Mesothelial cell of epicardium (in vitro differentiated cells): Measurements from ENCODE around the gene BRCA2. TPM values are rescaled to one million over a fixed set of nuclear protein-coding genes. Genes with fewer than 3 reads are reported as not detected.

Experiments
- DNase-seq, 2 experiments: peaks; one replicate each; pipeline ENCODE4 v3.0.0; 2021; ENCODE audit warnings: low spot score in 2 of 2; ENCODE audit not compliant: unreplicated experiment in 2 of 2
- H3K27ac Mint-ChIP-seq: 2 replicates; pipeline ENCODE4 v1.8.0; 2021; ENCODE audit warnings: mixed read lengths
- H3K27me3 Mint-ChIP-seq: 2 replicates; pipeline ENCODE4 v1.8.0; 2021; ENCODE audit warnings: low read depth, mixed read lengths
- H3K36me3 Mint-ChIP-seq: 2 replicates; pipeline ENCODE4 v1.8.0; 2021; ENCODE audit warnings: mixed read lengths
- H3K4me1 Mint-ChIP-seq: 2 replicates; pipeline ENCODE4 v1.8.0; 2021; ENCODE audit warnings: mixed read lengths
- H3K4me3 Mint-ChIP-seq: 2 replicates; pipeline ENCODE4 v1.8.0; 2021; ENCODE audit warnings: mild to moderate bottlenecking, moderate library complexity, mixed read lengths
- H3K9me3 Mint-ChIP-seq: 2 replicates; pipeline ENCODE4 v1.8.0; 2021; ENCODE audit warnings: mixed read lengths
- total RNA-seq: library from RNA; stranded (reverse); gene quantifications from 3 replicates; pipeline ENCODE4 v1.2.1, GENCODE V29; 2021
- TF ChIP-seq, protein P1 (sequence below): fragments of 200-600 bp; sonication (generic); IDR thresholded peaks from one replicate; pipeline ENCODE4 v1.5.0; 2021; ENCODE audit warnings: antibody characterized with exemption; ENCODE audit not compliant: unreplicated experiment

Gene BRCA2
- total RNA-seq, 1 donor from 2014 or later = 8.1 TPM

DNA sequence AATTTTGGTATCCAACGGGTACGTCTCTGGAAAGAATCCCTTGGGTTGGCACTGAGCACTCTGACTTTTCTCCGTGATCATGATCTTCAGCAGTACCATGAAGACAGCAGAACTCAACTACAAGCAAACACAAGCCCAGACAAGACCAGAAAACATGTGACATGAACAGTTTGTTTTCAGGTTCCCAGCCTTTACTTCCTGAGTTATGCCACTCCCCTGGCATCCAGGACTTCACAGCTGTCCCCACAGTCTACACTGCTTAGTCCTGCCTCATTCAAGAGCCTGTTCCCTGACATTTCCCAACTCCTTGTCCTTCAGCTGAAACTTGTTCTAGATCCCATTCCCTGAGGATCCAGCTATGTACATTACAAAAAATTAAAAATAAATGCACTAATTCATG lies 117.5 kb downstream of the BRCA2 start:
- Mint-ChIP-seq H3K27me3 (no peaks in the 10 kb centered on the region), H3K9me3 (no peaks in the 10 kb centered on the region), H3K4me3 (no peak overlapping the region), H3K36me3 (peaks cover 2% of the 10 kb centered on the region), H3K27ac (no peak overlapping the region), H3K4me1 (peaks cover 6% of the 10 kb centered on the region)
- no peak for DNase-seq
- TF ChIP-seq, protein P1, sequence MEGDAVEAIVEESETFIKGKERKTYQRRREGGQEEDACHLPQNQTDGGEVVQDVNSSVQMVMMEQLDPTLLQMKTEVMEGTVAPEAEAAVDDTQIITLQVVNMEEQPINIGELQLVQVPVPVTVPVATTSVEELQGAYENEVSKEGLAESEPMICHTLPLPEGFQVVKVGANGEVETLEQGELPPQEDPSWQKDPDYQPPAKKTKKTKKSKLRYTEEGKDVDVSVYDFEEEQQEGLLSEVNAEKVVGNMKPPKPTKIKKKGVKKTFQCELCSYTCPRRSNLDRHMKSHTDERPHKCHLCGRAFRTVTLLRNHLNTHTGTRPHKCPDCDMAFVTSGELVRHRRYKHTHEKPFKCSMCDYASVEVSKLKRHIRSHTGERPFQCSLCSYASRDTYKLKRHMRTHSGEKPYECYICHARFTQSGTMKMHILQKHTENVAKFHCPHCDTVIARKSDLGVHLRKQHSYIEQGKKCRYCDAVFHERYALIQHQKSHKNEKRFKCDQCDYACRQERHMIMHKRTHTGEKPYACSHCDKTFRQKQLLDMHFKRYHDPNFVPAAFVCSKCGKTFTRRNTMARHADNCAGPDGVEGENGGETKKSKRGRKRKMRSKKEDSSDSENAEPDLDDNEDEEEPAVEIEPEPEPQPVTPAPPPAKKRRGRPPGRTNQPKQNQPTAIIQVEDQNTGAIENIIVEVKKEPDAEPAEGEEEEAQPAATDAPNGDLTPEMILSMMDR = no peak

DNA sequence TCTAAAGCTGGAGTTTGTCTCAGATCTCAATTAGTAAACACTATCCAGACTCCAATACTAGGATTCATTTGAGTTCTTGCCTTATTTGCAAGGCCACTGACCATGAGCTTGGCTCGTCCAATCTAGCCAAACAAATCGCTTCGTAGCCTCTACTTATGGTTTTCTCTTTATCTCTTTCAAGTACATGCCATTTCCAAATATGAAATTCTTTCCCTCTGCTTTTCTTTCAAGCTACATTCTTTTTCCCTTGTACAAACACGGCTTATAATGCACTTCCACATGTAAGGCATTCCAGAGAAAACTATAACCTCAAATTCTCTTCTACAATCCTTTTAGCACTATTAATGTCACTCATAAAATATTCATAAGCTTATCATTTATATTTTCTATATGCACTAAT lies 123.6 kb downstream of the BRCA2 start:
- H3K27ac Mint-ChIP-seq = no peak overlapping the region
- peaks cover 3% of the 10 kb centered on the region for H3K4me1 Mint-ChIP-seq
- H3K9me3 Mint-ChIP-seq = no peaks in the 10 kb centered on the region
- no peaks in the 10 kb centered on the region for H3K27me3 Mint-ChIP-seq
- DNase-seq = no peak
- no peak overlapping the region for H3K4me3 Mint-ChIP-seq
- TF ChIP-seq, protein P1 = no peak
- H3K36me3 Mint-ChIP-seq = peaks cover 5% of the 10 kb centered on the region

DNA sequence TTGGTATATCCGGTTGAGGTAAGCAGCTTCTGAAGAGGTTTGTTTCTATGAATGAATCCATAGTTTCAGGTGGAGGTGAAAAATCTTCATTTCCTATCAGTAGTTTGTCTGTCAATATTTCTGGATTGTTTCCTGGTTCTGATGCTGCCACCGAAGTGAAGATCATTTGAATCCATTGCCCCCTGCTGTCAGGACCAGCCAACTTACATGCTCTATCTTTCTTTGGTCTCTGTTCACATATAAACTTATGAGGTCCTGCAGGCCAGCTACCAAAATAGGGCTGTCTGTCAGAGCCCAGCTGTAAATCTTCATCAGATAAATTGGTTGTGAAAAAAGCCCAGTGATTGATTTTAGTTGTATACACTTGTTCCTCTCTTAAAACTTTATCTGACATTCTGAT lies 127.8 kb downstream of the BRCA2 start:
- Mint-ChIP-seq H3K4me1 (peaks cover 9% of the 10 kb centered on the region), H3K27me3 (no peaks in the 10 kb centered on the region), H3K9me3 (no peaks in the 10 kb centered on the region), H3K27ac (no peak overlapping the region), H3K4me3 (no peak overlapping the region), H3K36me3 (peaks cover 3% of the 10 kb centered on the region)
- TF ChIP-seq, protein P1 = no peak
- no peak for DNase-seq

DNA sequence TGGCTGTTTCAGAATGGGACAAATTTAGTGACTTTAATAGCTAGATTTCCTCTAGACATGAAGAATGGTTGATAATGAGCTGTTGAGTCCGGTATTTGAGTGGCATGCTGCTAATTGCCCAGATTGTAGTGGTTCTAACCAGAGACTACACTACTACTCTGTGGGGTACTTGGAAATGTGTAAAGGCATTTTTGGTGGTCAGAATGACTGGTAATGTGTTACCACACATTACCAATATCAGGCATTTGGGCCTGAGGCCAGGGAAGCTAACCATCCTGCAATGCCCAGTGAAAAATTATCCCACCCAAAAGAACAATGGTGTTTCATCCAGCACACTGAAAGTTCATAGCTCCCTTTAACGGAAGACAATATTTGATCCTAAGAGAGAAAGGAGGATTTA lies 130.2 kb downstream of the BRCA2 start:
- no peaks in the 10 kb centered on the region for H3K9me3 Mint-ChIP-seq
- DNase-seq = no peak
- H3K4me3 Mint-ChIP-seq = no peak overlapping the region
- peaks cover 6% of the 10 kb centered on the region for H3K4me1 Mint-ChIP-seq
- peaks cover 3% of the 10 kb centered on the region for H3K36me3 Mint-ChIP-seq
- no peak overlapping the region for H3K27ac Mint-ChIP-seq
- TF ChIP-seq, protein P1 = no peak
- H3K27me3 Mint-ChIP-seq = no peaks in the 10 kb centered on the region

DNA sequence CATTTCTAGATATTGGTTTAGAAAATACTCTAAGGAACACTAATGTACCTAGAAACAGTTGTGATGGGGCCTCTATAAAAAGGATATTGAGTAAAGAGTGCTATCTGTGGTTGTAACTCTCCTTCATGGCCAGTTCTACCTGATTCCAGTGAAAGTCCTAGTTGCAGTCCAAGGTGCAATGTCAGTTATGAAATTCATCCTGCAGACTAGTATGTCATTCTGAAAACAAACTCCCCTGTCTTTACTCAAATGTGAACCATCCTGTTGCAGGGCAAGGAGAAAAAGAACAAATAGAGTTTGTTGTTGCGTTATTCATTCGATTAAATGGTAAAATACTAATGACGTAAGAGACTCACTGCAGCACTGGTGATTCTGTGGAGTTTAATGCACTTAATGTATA lies 130.9 kb downstream of the BRCA2 start:
- H3K9me3 Mint-ChIP-seq = peaks cover 5% of the 10 kb centered on the region

More for the DNA sequence above, 130.9 kb downstream of the BRCA2 start:
- peaks cover 6% of the 10 kb centered on the region for H3K4me1 Mint-ChIP-seq
- no peaks in the 10 kb centered on the region for H3K27me3 Mint-ChIP-seq
- DNase-seq = no peak
- no peak overlapping the region for H3K27ac Mint-ChIP-seq
- peaks cover 3% of the 10 kb centered on the region for H3K36me3 Mint-ChIP-seq
- no peak overlapping the region for H3K4me3 Mint-ChIP-seq
- TF ChIP-seq, protein P1 = no peak
